ENCODE data around the gene NCAM2.

NCAM2 gene

GRCh38 chr21:21231913-21232312, 233.7 kb downstream of the NCAM2 start:
- DNase-seq, result no peak

- DNase-seq, result no peak
These were observed 234.1 kb downstream of the NCAM2 start for GRCh38 chr21:21232320-21232719.

GRCh38 chr21:21233051-21233450, 234.8 kb downstream of the NCAM2 start:
- no peak for DNase-seq

GRCh38 chr21:21236996-21237395, 238.8 kb downstream of the NCAM2 start:
- no peak for DNase-seq

GRCh38 chr21:21238629-21239400, 240.6 kb downstream of the NCAM2 start:
- no peak for DNase-seq

- no peak for DNase-seq
These were observed 243.2 kb downstream of the NCAM2 start for GRCh38 chr21:21241391-21241790.

GRCh38 chr21:21246007-21246406, 247.8 kb downstream of the NCAM2 start:
- DNase-seq, result no peak

GRCh38 chr21:21247424-21247823, 249.2 kb downstream of the NCAM2 start:
- no peak for DNase-seq

- DNase-seq, result no peak
These were observed 263.8 kb downstream of the NCAM2 start for GRCh38 chr21:21262048-21262447.

- no peak for DNase-seq
These were observed 269.9 kb downstream of the NCAM2 start for GRCh38 chr21:21268061-21268471.

- DNase-seq, result no peak
These were observed 270.7 kb downstream of the NCAM2 start for GRCh38 chr21:21268885-21269284.

- DNase-seq, result no peak
These were observed 281.1 kb downstream of the NCAM2 start for GRCh38 chr21:21279193-21279901.

- DNase-seq, result no peak
These were observed 285.6 kb downstream of the NCAM2 start for GRCh38 chr21:21283810-21284209.

GRCh38 chr21:21286170-21286798, 288.1 kb downstream of the NCAM2 start:
- DNase-seq, result no peak

GRCh38 chr21:21290751-21291150, 292.5 kb downstream of the NCAM2 start:
- DNase-seq, result no peak

- no peak for DNase-seq
These were observed 293.8 kb downstream of the NCAM2 start for GRCh38 chr21:21291883-21292569.

GRCh38 chr21:21295303-21295702, 297.1 kb downstream of the NCAM2 start:
- DNase-seq, result no peak

- DNase-seq, result no peak
These were observed 299.0 kb downstream of the NCAM2 start for GRCh38 chr21:21297211-21297610.

- DNase-seq, result no peak
These were observed 302.8 kb downstream of the NCAM2 start for GRCh38 chr21:21301013-21301412.

GRCh38 chr21:21309510-21309909, 311.3 kb downstream of the NCAM2 start:
- DNase-seq, result no peak

- DNase-seq, result no peak
These were observed 326.1 kb downstream of the NCAM2 start for GRCh38 chr21:21324297-21324696.

GRCh38 chr21:21332492-21332891, 334.3 kb downstream of the NCAM2 start:
- no peak for DNase-seq

- DNase-seq, result no peak
These were observed 342.8 kb downstream of the NCAM2 start for GRCh38 chr21:21341041-21341440.

Measured in SHP77 treated with DMSO at 0.1 percent for 48 hours (cell line).